Measurements from ENCODE around the gene NMT2. TPM values are rescaled to one million over a fixed set of nuclear protein-coding genes. Genes with fewer than 3 reads are reported as not detected.

Gene NMT2
- total RNA-seq, 1 donor from 2014 or later, result 25.4 TPM

DNA sequence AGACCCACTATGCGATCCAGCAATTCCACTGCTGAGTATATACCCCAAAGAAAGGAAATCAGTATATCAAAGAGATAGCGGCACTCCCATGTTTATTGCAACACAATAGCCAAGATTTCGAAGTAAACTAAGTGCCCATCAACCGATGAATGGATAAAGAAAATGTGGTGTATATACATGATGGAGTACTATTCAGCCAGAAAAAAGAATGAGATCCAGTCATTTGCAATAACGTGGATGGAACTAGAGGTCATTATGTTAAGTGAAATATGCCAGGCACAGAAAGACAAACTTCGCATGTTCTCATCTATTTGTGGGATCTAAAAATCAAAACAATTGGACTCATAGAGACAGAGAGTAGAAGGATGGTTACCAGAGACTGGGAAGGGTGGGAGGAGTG, 7.1 kb upstream of the NMT2 start:
- Mint-ChIP-seq H3K4me3 (no peak overlapping the region), H3K36me3 (no peaks in the 10 kb centered on the region), H3K27me3 (ENCODE audit: insufficient read depth, low read depth) (peaks cover 8% of the 10 kb centered on the region), H3K4me1 (no peaks in the 10 kb centered on the region), H3K9me3 (no peaks in the 10 kb centered on the region), H3K27ac (no peak overlapping the region)
- Histone ChIP-seq H3K4me1 (no peaks in the 10 kb centered on the region), H3F3A (ENCODE audit: low read depth) (no peaks in the 10 kb centered on the region), H3K36me3 (no peaks in the 10 kb centered on the region), H3K9me3 (ENCODE audit: low read depth) (no peaks in the 10 kb centered on the region), H3K4me3 (no peak overlapping the region), H3K27me3 (no peaks in the 10 kb centered on the region), H3K4me2 (no peak overlapping the region), H3K27ac (no peak overlapping the region), H3K9ac (no peak overlapping the region), H4K20me1 (ENCODE audit: low read depth) (no peaks in the 10 kb centered on the region), H3K79me2 (ENCODE audit: low read depth) (no peaks in the 10 kb centered on the region), H2AFZ (replicated peaks) (no peak overlapping the region)
- no peak for DNase-seq (ENCODE audit: low spot score)
- TF ChIP-seq EZH2 (IDR thresholded peaks at IDR 0.05) (no peak), EZH2phosphoT487 (IDR thresholded peaks at IDR 0.05) (no peak)
- TF ChIP-seq, protein P1, sequence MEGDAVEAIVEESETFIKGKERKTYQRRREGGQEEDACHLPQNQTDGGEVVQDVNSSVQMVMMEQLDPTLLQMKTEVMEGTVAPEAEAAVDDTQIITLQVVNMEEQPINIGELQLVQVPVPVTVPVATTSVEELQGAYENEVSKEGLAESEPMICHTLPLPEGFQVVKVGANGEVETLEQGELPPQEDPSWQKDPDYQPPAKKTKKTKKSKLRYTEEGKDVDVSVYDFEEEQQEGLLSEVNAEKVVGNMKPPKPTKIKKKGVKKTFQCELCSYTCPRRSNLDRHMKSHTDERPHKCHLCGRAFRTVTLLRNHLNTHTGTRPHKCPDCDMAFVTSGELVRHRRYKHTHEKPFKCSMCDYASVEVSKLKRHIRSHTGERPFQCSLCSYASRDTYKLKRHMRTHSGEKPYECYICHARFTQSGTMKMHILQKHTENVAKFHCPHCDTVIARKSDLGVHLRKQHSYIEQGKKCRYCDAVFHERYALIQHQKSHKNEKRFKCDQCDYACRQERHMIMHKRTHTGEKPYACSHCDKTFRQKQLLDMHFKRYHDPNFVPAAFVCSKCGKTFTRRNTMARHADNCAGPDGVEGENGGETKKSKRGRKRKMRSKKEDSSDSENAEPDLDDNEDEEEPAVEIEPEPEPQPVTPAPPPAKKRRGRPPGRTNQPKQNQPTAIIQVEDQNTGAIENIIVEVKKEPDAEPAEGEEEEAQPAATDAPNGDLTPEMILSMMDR (IDR thresholded peaks at IDR 0.05), result no peak

DNA sequence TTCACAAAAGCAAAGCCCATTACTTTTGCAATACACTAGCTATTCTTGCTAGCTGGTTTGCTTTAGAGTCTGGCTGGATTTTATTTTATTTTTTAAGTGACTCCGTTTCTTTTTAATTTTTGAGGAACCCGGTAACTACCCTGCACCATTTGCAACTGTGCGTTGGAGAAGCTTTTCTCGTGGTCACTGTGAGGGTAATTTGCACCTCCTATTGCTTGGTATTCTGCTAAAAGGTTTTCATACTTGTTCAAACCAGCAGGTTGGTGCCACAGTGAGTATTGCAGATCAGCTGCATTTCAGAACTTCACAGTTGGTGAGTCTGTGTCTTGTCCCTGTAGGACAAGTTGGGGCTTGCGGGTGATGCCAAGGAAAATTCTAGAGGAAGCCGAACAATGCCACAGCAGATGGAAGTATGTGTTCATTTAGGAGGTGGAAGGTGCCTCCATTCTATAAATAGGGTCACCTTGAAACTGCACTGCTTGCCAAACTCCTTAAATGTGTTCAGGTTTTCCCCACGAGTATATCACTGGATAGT, 3.9 kb upstream of the NMT2 start:
- Histone ChIP-seq H3K27ac (no peak overlapping the region), H4K20me1 (ENCODE audit: low read depth) (peaks cover 2% of the 10 kb centered on the region), H2AFZ (replicated peaks) (no peak overlapping the region), H3K4me3 (no peak overlapping the region), H3F3A (ENCODE audit: low read depth) (peaks cover 9% of the 10 kb centered on the region), H3K4me2 (no peak overlapping the region), H3K9ac (no peak overlapping the region), H3K27me3 (peaks cover 14% of the 10 kb centered on the region), H3K79me2 (ENCODE audit: low read depth) (peaks cover 2% of the 10 kb centered on the region), H3K9me3 (ENCODE audit: low read depth) (no peaks in the 10 kb centered on the region), H3K4me1 (peaks cover 2% of the 10 kb centered on the region), H3K36me3 (no peaks in the 10 kb centered on the region)
- Mint-ChIP-seq H3K27me3 (ENCODE audit: insufficient read depth, low read depth) (peaks cover 8% of the 10 kb centered on the region), H3K4me3 (no peak overlapping the region), H3K4me1 (peaks cover 13% of the 10 kb centered on the region), H3K36me3 (no peaks in the 10 kb centered on the region), H3K9me3 (no peaks in the 10 kb centered on the region), H3K27ac (no peak overlapping the region)
- no peak for DNase-seq (ENCODE audit: low spot score)
- TF ChIP-seq EZH2phosphoT487 (IDR thresholded peaks at IDR 0.05), result no peak
- TF ChIP-seq, protein P1 (IDR thresholded peaks at IDR 0.05), result no peak

DNA sequence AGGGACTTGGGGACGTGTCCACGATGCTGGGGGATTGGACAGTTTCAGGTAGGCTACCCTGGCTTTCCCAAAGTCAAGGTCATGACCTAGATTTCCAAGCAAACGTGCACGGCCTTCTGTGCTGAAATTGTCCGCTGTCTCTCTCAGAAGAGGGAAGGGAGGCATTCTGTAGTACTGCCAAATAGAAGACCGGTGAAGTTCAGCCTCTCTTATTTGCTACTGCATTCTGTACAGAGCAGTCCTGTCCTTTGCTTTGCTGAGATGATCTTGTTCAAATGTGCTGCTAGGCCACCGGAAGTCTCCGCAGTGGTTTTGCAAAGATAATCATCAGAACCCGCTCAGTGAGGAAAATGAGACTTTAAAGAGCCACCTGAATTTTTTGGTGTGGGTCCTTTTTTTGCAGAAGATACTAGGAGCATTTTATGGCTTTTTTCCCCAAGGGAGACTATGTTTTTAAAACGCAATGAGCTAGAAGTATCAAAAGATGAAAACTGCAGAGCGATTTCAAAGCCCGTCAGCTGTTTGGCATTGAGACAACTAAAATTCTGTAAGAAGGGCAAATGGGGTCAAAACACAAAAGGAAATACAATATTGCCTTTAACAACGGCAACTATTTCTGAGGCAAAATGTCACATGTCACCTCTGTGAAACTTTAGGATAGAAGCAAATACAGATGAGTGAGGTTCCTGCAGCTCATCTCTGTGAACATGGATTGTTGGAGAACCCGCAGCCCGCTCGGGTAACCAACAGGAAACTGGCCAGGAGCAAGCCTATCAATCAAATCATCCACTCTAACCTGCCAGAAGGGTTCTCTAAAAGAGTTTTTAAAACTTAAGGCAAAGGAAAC, 1.3 kb upstream of the NMT2 start:
- no peak for TF ChIP-seq EZH2phosphoT487 (IDR thresholded peaks at IDR 0.05)
- no peak for TF ChIP-seq EZH2 (IDR thresholded peaks at IDR 0.05)
- TF ChIP-seq, protein P1 (IDR thresholded peaks at IDR 0.05), result no peak
- Mint-ChIP-seq H3K9me3 (no peaks in the 10 kb centered on the region), H3K27ac (no peak overlapping the region), H3K4me1 (peaks cover 27% of the 10 kb centered on the region), H3K36me3 (no peaks in the 10 kb centered on the region), H3K27me3 (ENCODE audit: insufficient read depth, low read depth) (peaks cover 6% of the 10 kb centered on the region), H3K4me3 (peak overlapping the region; percentile 78)
- no peak overlapping the region for H3K4me3 ChIP-seq
- no peak overlapping the region for H3K27ac ChIP-seq
- H3K9ac ChIP-seq, result no peak overlapping the region
- H4K20me1 ChIP-seq (ENCODE audit: low read depth), result peaks cover 25% of the 10 kb centered on the region
- H2AFZ ChIP-seq (replicated peaks), result no peak overlapping the region
- no peaks in the 10 kb centered on the region for H3K36me3 ChIP-seq
- H3K4me2 ChIP-seq, result no peak overlapping the region
- no peaks in the 10 kb centered on the region for H3K9me3 ChIP-seq (ENCODE audit: low read depth)
- H3K27me3 ChIP-seq, result peaks cover 14% of the 10 kb centered on the region
- DNase-seq (ENCODE audit: low spot score), result peak; percentile 7
- peaks cover 24% of the 10 kb centered on the region for H3F3A ChIP-seq (ENCODE audit: low read depth)
- H3K4me1 ChIP-seq, result peaks cover 18% of the 10 kb centered on the region
- peaks cover 28% of the 10 kb centered on the region for H3K79me2 ChIP-seq (ENCODE audit: low read depth)
